ENCODE measurements around the gene LMX1A. TPM values are rescaled to one million over a fixed set of nuclear protein-coding genes. Genes with fewer than 3 reads are reported as not detected.

Gene LMX1A
- total RNA-seq, 2 donors from 2014 or later = 0.28 TPM; not detected in 1

DNA sequence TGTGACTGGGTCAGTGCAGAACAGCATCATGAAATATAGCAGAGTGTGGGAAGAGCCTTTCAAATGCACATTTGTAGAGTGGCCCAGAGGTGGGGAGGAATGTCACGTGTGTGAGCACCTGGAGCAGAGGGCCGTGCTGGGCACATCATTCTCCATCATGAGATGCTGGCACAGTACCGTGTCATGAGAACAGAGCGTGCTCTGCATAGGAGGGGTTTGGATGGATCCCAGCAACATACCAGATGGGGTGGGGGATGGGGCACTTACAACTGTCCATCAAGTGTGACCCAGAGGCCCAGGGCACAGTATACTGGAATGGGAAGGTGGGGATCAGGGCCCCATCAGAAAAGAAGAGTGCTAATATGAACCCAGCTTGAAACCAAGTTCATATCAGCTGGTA is 182.0 kb downstream of the LMX1A start:
- Histone ChIP-seq H3K9me3 (no peaks in the 10 kb centered on the region), H3K4me1 (replicated peaks) (no peaks in the 10 kb centered on the region), H3K4me3 (no peak overlapping the region), H3K27ac (no peak overlapping the region), H3K27me3 (replicated peaks; ENCODE audit: insufficient read depth) (no peaks in the 10 kb centered on the region), H3K36me3 (no peaks in the 10 kb centered on the region)
- 47% methylated on average over 4 of the region's 4 CpGs for WGBS
- peak; percentile 11 for DNase-seq (ENCODE audit: low spot score)
- TF ChIP-seq POLR2A (IDR thresholded peaks at IDR 0.05) (no peak), POLR2AphosphoS5 (IDR thresholded peaks at IDR 0.05) (no peak)
- TF ChIP-seq, protein P1, sequence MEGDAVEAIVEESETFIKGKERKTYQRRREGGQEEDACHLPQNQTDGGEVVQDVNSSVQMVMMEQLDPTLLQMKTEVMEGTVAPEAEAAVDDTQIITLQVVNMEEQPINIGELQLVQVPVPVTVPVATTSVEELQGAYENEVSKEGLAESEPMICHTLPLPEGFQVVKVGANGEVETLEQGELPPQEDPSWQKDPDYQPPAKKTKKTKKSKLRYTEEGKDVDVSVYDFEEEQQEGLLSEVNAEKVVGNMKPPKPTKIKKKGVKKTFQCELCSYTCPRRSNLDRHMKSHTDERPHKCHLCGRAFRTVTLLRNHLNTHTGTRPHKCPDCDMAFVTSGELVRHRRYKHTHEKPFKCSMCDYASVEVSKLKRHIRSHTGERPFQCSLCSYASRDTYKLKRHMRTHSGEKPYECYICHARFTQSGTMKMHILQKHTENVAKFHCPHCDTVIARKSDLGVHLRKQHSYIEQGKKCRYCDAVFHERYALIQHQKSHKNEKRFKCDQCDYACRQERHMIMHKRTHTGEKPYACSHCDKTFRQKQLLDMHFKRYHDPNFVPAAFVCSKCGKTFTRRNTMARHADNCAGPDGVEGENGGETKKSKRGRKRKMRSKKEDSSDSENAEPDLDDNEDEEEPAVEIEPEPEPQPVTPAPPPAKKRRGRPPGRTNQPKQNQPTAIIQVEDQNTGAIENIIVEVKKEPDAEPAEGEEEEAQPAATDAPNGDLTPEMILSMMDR (IDR thresholded peaks at IDR 0.05) = no peak
- intact Hi-C loops (cut with DNase I) = no loop called here

DNA sequence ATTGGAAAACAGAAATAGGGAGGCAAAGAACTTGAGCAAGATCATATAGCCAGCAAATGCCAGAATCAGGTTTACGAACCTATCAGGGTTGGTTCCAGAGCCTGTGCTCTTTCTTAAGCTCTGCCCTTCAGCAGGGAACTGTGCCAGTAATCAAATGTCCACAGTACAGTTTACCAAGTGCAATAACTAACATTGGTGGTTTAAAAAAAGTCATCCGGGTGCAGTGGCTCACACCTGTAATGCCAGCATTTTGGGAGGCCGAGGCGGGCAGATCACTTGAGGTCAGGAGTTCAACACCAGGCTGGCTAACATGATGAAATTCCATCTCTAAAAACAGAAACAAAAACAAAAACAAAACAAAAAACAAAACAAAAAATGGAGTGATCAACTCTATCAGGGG is 182.7 kb downstream of the LMX1A start:
- intact Hi-C loops (cut with DNase I) = no loop called here
- no peaks in the 10 kb centered on the region for H3K9me3 ChIP-seq
- H3K27ac ChIP-seq = peak overlapping the region in 1 of 2 donors; percentile 20
- H3K36me3 ChIP-seq = no peaks in the 10 kb centered on the region
- no peaks in the 10 kb centered on the region for H3K4me1 ChIP-seq (replicated peaks)
- WGBS = 49% methylated on average over 4 of the region's 4 CpGs
- TF ChIP-seq POLR2A (IDR thresholded peaks at IDR 0.05) = no peak
- TF ChIP-seq, protein P1 (IDR thresholded peaks at IDR 0.05) = no peak
- peak; percentile 6 for TF ChIP-seq POLR2AphosphoS5 (IDR thresholded peaks at IDR 0.05)
- no peaks in the 10 kb centered on the region for H3K27me3 ChIP-seq (replicated peaks; ENCODE audit: insufficient read depth)
- DNase-seq (ENCODE audit: low spot score) = peak; percentile 55
- no peak overlapping the region for H3K4me3 ChIP-seq

DNA sequence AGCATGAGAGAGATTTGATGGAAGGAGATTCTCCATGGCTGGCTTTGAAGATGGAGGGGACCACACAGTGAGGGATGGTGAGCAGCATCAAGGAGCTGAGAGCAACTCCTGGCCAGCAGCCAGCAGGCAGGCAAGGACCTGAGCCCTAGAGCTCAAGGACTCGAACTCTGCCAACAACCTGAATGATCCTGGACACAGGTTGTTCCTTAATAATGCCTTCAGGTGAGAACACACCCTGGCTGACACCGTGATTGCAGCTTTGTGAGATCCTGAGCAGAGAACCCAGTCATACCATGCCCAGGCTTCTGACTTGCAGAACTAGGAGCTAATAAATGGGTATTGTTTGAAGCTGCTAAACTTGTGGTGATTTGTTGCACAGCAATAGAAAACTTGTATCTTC is 183.1 kb downstream of the LMX1A start:
- Histone ChIP-seq H3K4me1 (replicated peaks) (no peaks in the 10 kb centered on the region), H3K27me3 (replicated peaks; ENCODE audit: insufficient read depth) (no peaks in the 10 kb centered on the region), H3K36me3 (no peaks in the 10 kb centered on the region), H3K4me3 (no peak overlapping the region), H3K9me3 (no peaks in the 10 kb centered on the region), H3K27ac (no peak overlapping the region)
- intact Hi-C loops (cut with DNase I) = no loop called here
- DNase-seq (ENCODE audit: low spot score) = peak; percentile 81
- WGBS = 21% methylated on average over 2 of the region's 2 CpGs
- TF ChIP-seq POLR2AphosphoS5 (IDR thresholded peaks at IDR 0.05) = peak; percentile 27
- TF ChIP-seq POLR2A (IDR thresholded peaks at IDR 0.05) = no peak

DNA sequence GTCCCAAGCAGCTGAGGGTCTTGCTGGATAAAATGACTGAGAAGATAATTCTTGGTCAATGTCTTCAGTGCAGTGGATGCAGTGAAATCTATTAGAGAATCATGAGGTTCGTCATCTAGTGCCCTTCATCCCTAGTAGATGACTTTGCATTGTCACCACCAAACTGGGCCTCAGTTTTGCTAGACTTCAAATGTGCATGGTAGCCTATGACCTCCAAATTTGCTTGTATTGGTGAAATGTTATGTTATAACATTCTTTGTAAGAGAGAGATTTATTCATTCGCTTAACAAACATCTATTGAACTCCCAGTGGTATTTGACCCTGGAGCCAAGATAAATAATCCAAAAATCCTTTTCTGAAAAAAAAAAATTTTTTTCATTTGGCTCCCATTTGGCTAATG is 183.8 kb downstream of the LMX1A start:
- WGBS = 65% methylated on average over 2 of the region's 2 CpGs
- Histone ChIP-seq H3K4me1 (replicated peaks) (no peaks in the 10 kb centered on the region), H3K9me3 (no peaks in the 10 kb centered on the region), H3K36me3 (no peaks in the 10 kb centered on the region), H3K27ac (no peak overlapping the region), H3K4me3 (no peak overlapping the region), H3K27me3 (replicated peaks; ENCODE audit: insufficient read depth) (no peaks in the 10 kb centered on the region)
- intact Hi-C loops (cut with DNase I) = no loop called here
- TF ChIP-seq, protein P1 (IDR thresholded peaks at IDR 0.05) = no peak
- TF ChIP-seq POLR2AphosphoS5 (IDR thresholded peaks at IDR 0.05) (no peak), POLR2A (IDR thresholded peaks at IDR 0.05) (no peak)
- no peak for DNase-seq (ENCODE audit: low spot score)

DNA sequence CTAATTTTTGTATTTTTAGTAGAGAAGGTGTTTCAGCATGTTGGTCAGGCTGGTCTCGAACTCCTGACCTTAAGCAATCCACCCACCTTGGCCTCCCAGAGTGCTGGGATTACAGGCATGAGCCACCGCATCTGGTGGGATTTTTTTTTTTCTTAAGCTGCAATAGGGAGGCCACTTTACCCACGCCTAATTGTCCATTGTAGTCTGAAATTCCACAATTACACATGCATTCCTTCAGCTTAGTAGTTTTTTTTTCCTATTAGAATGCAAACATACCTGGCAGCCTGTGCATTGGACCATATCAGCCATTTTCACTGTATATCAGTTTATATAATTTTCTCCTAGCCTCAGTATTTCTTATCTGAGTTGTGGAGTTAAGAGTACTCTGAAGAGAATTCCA is 186.8 kb downstream of the LMX1A start:
- H3K36me3 ChIP-seq = no peaks in the 10 kb centered on the region

More for the DNA sequence above, 186.8 kb downstream of the LMX1A start:
- intact Hi-C loops (cut with DNase I) = no loop called here
- Histone ChIP-seq H3K9me3 (no peaks in the 10 kb centered on the region), H3K27ac (no peak overlapping the region), H3K4me3 (no peak overlapping the region), H3K27me3 (replicated peaks; ENCODE audit: insufficient read depth) (no peaks in the 10 kb centered on the region), H3K4me1 (replicated peaks) (no peaks in the 10 kb centered on the region)
- WGBS = 81% methylated on average over 3 of the region's 3 CpGs
- no peak for DNase-seq (ENCODE audit: low spot score)
- TF ChIP-seq, protein P1 (IDR thresholded peaks at IDR 0.05) = no peak
- no peak for TF ChIP-seq POLR2A (IDR thresholded peaks at IDR 0.05)
- TF ChIP-seq POLR2AphosphoS5 (IDR thresholded peaks at IDR 0.05) = no peak

All from prostate gland (tissue), 2 donors.